Osteocyte (in vitro differentiated cells): Measurements from ENCODE around the gene PIN4. TPM values are rescaled to one million over a fixed set of nuclear protein-coding genes. Genes with fewer than 3 reads are reported as not detected.

ENCODE experiments used
- DNase-seq: peaks from one replicate; pipeline ENCODE4 v3.0.0; 2021; ENCODE audit warnings: mixed read lengths; ENCODE audit not compliant: unreplicated experiment; ENCODE audit errors: extremely low spot score
- H3K27ac Mint-ChIP-seq: one replicate; pipeline ENCODE4 v1.8.0; 2021; ENCODE audit warnings: mild to moderate bottlenecking, mixed read lengths; ENCODE audit not compliant: unreplicated experiment
- H3K27me3 Mint-ChIP-seq: one replicate; pipeline ENCODE4 v1.8.0; 2021; ENCODE audit warnings: mixed read lengths; ENCODE audit not compliant: unreplicated experiment
- H3K36me3 Mint-ChIP-seq: one replicate; pipeline ENCODE4 v1.8.0; 2021; ENCODE audit warnings: mixed read lengths; ENCODE audit not compliant: unreplicated experiment
- H3K4me1 Mint-ChIP-seq: one replicate; pipeline ENCODE4 v1.8.0; 2021; ENCODE audit warnings: mixed read lengths; ENCODE audit not compliant: unreplicated experiment
- H3K4me3 Mint-ChIP-seq: one replicate; pipeline ENCODE4 v1.8.0; 2021; ENCODE audit warnings: mild to moderate bottlenecking, moderate library complexity, mixed read lengths; ENCODE audit not compliant: unreplicated experiment
- H3K9me3 Mint-ChIP-seq: one replicate; pipeline ENCODE4 v1.8.0; 2021; ENCODE audit warnings: mixed read lengths; ENCODE audit not compliant: unreplicated experiment
- CTCF ChIP-seq: fragments of 200-600 bp; sonication (generic); IDR thresholded peaks from 2 replicates; pipeline ENCODE4 v1.5.0; 2021; ENCODE audit warnings: antibody characterized with exemption, mild to moderate bottlenecking, moderate library complexity
- total RNA-seq: library from RNA; stranded (reverse); gene quantifications from 2 replicates; pipeline ENCODE4 v1.2.1, GENCODE V29; 2021

PIN4 gene
- total RNA-seq, 1 donor from 2014 or later = 12.1 TPM

DNA sequence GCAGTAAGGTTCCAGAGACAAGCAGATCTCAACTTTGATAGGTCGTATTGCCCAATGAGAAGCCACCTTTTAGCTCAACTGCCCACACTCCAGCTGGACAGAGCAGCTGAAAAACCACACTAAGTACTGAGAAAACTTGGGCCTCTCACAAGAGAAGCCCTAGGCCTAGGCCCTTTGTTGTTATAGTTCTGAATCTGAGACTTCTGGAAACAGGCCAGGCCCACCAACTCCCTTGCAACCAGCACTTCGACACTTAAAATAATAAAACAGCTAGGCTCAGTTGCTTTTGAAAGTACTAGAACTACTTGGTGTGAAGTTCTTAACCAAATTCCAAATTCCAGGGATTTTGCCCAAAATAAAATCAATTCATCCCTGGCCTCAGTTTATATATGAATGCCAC, 36.4 kb upstream of the PIN4 start:
- no peak overlapping the region for H3K4me3 Mint-ChIP-seq
- H3K36me3 Mint-ChIP-seq = peaks cover 4% of the 10 kb centered on the region
- no peaks in the 10 kb centered on the region for H3K27me3 Mint-ChIP-seq
- peaks cover 8% of the 10 kb centered on the region for H3K4me1 Mint-ChIP-seq
- TF ChIP-seq CTCF = no peak
- H3K27ac Mint-ChIP-seq = no peak overlapping the region
- H3K9me3 Mint-ChIP-seq = no peaks in the 10 kb centered on the region
- no peak for DNase-seq

DNA sequence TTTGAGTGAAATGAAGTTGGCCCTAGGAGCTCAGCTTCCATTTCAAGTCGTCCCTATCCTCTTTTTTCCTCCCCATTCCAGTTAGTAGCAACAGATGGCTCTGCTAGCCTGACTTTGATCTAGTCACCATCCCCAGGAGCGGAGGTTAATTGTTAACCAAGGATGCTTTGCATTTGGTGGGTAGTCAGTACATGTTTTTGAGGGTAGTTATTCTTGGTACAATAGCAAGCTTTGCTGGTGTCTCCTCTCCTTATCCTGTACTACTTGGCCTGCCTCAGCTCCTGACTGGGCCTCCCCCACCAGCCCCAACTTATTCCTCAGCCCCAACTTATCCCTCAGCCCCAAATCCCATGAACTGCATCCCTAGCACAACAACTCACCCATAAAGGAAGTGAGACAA, 35.0 kb upstream of the PIN4 start:
- peaks cover 3% of the 10 kb centered on the region for H3K36me3 Mint-ChIP-seq
- DNase-seq = no peak
- no peak overlapping the region for H3K4me3 Mint-ChIP-seq
- H3K27me3 Mint-ChIP-seq = no peaks in the 10 kb centered on the region
- no peaks in the 10 kb centered on the region for H3K9me3 Mint-ChIP-seq
- H3K27ac Mint-ChIP-seq = no peak overlapping the region
- peaks cover 8% of the 10 kb centered on the region for H3K4me1 Mint-ChIP-seq
- TF ChIP-seq CTCF = no peak

- peaks cover 14% of the 10 kb centered on the region for H3K9me3 Mint-ChIP-seq
These were observed 22.8 kb upstream of the PIN4 start for GRCh38 chrX:72158773-72159172.

GRCh38 chrX:72159769-72160168, 21.8 kb upstream of the PIN4 start:
- H3K9me3 Mint-ChIP-seq = peaks cover 14% of the 10 kb centered on the region
- H3K4me1 Mint-ChIP-seq = no peaks in the 10 kb centered on the region
- no peaks in the 10 kb centered on the region for H3K36me3 Mint-ChIP-seq
- H3K27ac Mint-ChIP-seq = no peak overlapping the region
- no peak overlapping the region for H3K4me3 Mint-ChIP-seq
- H3K27me3 Mint-ChIP-seq = peaks cover 1% of the 10 kb centered on the region
- no peak for TF ChIP-seq CTCF
- DNase-seq = no peak

More at GRCh38 chrX:72158773-72159172, 22.8 kb upstream of the PIN4 start:
- Mint-ChIP-seq H3K36me3 (no peaks in the 10 kb centered on the region), H3K27ac (no peak overlapping the region), H3K4me1 (no peaks in the 10 kb centered on the region), H3K4me3 (no peak overlapping the region), H3K27me3 (no peaks in the 10 kb centered on the region)
- DNase-seq = no peak
- TF ChIP-seq CTCF = no peak

DNA sequence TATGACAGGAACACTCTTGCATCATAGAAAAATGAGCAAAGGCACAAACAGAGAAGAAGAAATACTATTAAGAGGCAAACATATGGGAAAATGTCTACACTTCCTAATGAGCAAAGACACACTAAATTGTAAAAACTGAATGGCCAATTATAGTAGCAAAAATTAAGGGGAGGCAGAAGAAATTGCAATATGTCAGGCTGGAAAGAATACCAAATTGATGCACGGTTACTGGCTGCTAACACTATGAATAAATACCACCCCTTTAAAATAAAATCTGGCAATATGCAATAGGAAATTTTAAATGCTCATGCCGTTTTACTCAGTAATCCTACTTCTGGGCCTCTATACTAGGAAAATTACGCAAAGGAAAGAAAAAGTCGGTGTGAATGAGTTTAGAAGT, 16.0 kb upstream of the PIN4 start:
- Mint-ChIP-seq H3K9me3 (no peaks in the 10 kb centered on the region), H3K4me3 (no peak overlapping the region), H3K27me3 (peaks cover 4% of the 10 kb centered on the region), H3K36me3 (no peaks in the 10 kb centered on the region), H3K27ac (no peak overlapping the region), H3K4me1 (no peaks in the 10 kb centered on the region)
- no peak for TF ChIP-seq CTCF
- no peak for DNase-seq
